Endothelial cell of hepatic sinusoid (primary cell): ENCODE results near the gene SV2B.

Source experiments
- in situ Hi-C: cut with HindIII; loops from 2 replicates; pipeline ENCODE4 v1.10.0; 2017; ENCODE audit warnings: low sequenced_read_pairs

The SV2B gene

DNA sequence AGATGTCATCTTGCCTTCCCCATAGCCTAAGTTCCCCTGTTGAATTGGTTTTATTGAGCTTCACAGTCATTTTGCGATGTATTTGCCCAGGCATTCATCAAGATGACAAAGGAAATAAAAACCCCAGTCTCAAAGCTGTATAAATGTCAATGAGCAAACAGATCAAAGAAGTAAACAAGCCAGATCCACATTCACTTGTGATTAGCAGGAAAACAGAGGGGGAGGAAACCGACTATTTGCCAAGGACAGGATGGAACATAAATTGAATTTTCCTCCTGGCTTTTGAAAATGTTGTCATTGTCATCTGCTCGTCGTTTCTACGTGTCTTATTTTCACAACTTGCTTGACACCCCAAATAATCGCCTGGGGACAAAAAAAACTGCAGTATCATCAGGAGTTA, 83.5 kb downstream of the SV2B start:
- in situ Hi-C loops: no loop called here

DNA sequence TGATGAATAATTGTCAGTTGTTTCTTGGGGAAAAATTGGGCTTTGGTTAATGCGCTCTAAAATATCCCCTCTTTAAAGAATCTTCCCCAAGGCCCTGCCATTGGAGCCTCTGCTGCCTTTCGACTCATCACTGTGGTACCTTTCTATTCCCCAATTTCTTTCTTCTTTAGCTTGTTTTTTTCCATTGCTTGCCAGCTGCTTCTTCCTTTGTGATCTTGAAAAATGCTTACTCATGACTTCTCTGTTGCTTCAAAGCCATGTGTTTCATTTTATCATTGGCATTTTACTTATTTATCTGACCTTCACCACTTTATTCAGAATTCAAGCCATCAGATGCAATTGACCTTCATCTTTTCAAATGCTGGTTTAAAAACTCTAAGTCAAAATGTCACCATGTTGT, 84.4 kb downstream of the SV2B start:
- in situ Hi-C loops: no loop called here

DNA sequence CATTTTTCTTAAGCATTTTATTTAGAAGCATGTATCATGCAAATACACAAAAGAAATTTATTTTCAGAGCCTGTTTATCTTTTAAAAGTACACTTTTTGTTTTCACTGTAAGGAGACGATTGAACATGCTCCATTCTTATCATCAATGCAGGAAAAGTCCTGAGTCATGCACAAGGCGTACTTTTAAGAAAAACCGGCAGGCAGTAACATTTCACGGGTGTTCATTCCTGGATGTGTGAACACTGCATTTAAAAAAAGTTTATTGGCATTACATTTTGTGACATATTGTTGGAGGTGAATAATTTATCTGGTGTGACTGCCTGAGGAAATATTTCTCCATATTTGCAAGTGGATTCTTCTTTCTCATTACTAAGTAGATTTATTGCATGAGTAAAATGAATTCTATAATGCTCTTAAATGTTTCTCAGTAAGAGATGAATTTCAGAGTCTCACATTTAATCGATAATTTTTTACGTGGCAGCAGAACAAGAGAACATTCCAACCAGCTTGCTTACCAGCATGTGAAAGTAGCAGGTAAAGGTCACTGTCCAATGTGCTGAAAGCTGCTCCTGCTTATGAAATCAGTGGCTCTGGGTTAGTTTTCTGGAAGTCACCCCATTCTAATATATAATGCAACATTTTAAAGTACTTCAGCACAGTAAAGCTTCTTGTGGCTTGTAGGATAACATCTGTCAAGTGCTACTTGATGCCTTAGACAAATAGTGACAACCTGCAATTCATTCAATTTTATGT, 87.0 kb downstream of the SV2B start:
- in situ Hi-C loops: no loop called here

DNA sequence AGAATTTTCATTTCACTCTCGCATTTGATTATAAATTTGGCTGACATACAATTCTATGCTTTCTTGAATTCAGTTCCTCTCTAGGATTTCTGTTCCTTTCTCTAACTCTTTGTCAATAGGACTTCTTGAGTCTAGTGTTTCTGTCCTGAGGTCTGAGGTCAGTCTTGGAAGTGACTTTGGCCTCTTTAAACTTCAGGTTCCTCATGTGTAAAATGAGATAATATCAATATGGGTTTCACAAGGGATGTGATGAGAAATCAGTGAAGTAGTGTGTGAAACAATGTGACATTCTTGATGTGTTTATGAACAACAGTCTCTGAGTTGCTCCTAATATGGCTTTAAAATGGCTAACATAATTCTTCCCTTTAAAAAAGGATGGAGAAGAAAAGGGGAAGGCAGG, 92.2 kb downstream of the SV2B start:
- in situ Hi-C loops: no loop called here

DNA sequence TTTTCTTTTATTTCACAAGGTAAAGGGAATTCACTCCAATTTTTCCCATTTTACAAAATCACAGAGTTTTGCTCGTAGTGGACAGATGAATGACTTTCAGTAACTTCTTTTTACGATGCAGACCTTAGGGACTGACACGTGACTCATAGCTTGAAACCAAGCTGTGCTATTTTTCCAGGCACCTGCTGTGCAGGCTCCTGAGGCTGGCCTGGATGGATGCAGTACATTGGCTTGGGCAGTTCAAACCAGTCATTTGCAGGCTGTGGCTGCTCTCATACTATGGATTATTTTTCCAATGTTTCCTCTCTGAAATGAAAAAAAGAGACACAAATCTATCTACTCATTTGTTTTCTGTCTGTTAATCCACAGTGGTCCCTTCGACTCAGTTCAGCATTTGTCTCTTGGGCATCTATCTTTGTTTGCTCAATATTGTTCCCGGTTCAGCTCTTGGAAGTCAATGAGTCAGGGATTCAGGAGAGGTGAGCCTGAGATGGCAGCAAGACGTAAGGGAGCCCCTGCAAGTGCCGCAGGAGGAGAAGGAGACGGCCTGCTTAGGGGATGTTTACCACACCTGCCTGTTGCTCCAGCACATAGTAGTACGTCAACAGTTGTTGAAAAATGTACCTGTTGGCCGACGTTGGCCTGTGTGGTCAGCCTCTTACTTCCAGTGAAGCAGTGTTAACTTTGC, 92.8 kb downstream of the SV2B start:
- in situ Hi-C loops: no loop called here

DNA sequence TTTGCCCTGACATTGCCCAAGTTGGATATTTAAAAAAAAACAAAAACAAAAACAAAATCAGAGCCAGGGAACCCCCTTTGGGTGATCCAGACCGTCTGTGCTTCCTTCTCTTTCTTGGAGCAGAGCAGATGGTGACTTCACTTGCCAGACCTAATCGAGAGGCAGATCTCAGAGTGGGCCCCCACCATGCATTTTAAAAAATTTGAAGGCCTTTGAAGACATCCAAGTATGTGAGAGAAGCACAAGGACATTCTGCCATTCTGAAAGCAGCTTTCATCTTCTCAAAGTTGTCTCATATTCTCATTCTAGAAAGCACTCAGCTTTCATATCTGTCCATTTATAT, 93.3 kb downstream of the SV2B start:
- in situ Hi-C loops: no loop called here

DNA sequence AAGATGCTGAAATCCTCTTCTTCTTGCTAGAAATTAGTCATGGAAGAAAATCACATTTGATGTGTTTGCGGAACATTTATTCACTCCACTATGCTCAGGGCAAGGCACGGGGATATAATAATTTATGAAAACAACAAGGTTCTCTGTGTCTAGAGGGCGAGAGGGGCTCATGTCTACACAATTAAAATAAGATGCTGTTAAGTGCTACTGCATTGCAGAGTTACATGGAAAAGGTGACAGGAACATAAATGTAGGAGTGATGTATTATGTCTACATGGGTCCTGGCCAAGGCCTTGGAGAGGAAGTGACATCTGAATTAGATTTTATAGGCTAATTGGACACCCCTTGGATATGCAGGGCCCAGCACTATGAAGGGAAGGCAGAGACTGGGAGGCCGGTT, 96.1 kb downstream of the SV2B start:
- in situ Hi-C loops: no loop called here

DNA sequence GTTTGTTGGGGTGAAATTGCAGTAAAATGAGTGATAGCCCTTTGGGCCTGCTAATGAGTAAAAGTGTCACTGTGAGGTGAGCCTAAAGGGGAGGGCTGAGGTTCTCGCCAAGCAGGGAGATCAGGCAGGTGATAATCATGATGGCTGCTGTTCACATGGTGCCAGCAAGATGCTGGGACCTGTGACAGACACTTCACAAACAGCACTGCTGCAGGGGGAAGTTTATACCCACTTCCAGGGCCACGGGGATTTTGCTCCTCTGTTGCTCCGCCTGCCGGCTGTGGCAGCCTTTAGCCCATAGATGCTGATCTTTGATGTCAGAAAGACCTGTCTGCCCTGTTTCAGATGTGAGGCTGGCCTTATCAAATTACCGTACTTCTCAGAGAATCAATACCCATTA, 96.7 kb downstream of the SV2B start:
- in situ Hi-C loops: no loop called here

DNA sequence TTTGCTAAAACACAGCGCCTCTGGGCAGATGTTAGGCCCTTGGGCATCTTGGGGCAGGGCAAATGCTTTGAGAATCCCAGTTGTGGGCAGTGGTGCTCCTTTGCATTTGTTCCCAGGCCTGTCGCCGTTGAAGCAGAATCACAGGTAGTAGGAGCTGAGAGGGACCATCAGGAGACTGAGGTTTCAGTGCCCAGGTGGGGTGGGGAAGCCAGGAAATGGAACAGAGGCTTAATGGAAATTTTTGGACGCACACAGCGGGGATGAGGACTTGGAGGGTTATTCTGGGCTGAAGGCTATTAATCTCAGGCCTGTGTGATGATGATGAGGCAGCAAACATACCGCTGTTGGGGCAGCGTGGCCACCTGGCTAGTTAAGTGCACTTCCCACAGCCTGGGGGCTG, 99.5 kb downstream of the SV2B start:
- in situ Hi-C loops: no loop called here

DNA sequence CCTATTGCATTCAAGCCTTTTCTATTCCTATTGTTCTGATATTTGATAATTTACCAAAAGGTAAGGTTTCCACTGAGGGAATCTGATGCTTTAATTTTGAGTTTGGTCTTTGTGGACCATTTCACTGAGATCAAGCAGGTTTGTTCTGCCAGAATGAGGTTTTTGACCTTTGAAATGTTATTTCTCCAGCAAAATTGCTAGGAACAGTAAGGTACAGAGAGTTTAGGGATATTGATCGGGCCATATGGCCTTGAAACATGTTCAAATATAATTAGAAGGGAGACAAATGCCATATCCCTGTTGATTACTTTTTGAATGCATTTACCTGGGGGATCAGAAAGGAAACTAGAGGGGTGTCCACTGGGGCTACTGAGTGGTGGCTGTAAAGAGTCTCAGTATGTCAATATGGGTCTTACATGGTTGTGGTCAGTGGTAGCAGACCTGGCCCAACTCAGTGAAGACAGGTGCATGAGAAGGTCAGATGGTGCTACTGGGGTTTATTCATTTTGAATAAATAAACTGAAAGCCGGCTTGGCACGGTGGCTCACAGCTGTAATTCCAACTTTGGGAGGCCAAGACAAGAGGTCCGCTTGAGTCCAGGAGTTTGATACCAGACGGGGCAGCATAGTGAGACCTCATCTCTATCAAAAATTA, 100.2 kb downstream of the SV2B start:
- in situ Hi-C loops: loop anchor here (5.0 kb wide), 1 partner anchor 37 kb away; no protein-coding TSS in a partner anchor

DNA sequence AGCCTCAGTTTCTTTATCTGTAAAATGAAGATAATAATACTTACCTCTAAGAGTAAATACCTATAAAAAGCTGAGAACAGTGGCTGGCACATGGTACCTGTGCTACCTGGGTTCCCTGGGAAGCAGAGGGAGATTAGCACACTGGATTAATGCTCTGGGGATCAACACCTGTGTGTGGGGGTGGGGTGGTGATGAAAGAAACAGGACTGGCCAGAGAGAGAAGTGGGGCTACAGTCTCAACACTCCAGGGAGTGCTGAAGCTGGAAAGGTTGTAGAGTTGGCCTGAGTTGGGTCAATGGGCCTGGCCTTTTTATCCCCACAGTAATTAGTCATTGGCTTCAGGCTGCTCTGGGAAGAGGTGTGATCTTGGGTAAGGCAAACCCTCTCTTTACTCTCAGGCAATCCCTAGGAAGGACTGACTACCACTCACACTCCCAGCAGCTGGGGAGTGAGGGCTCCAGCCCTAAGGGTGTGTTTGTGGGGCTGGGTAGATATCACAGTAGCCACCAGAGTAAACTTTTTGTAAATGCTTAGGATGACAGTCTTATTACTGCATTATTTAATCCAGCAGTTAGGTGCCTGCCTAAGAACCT, 102.5 kb downstream of the SV2B start:
- in situ Hi-C loops: loop anchor here (5.0 kb wide), 1 partner anchor 35 kb away; no protein-coding TSS in a partner anchor

DNA sequence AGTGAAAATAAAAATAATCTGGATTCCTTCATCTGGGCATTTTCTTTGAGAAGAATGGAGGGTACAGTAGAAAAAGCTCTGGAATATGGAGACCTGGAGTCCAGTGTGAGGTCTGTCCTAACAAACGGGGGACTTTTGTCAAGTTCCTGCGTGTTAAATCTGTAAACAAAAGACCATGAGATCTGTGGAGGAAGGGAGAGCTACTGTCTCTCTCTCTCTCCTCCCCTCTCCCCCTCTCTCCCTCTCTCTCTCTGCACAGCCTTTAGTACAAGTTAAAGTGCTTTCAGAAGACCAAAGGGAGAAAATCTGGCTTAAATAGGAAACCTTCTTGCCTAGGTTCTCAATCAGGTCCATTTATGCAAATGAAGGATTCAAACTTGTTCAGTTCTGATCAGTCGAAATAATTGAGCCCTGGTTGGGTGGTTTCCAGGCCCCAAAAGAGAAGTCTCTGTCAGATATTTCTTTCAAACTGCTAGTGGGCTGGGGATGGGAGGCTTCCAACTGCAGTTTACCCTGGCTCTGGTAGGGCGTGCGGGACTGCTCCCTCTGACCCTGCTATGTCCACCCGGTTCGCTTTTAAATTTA, 103.7 kb downstream of the SV2B start:
- in situ Hi-C loops: loop anchor here (5.0 kb wide), 1 partner anchor 34 kb away; no protein-coding TSS in a partner anchor

DNA sequence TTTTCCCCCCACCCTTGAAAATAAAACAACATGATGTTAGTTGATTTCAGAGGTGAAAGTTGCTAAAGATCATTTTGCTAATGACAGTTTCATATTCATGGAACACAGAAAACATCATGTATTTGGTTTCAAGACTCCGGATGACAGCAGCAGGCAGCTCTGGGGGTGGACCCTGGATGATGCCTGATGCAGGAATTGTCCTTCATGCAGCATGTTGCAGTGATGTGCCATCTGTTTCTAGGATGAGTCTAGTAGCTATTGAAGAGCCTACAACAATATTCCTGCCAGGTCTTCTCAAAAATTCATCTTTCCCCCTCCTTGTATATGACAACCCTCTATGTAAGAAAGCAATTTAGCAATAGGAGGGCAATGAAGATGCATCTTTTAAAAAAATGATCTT, 108.3 kb downstream of the SV2B start:
- in situ Hi-C loops: no loop called here

DNA sequence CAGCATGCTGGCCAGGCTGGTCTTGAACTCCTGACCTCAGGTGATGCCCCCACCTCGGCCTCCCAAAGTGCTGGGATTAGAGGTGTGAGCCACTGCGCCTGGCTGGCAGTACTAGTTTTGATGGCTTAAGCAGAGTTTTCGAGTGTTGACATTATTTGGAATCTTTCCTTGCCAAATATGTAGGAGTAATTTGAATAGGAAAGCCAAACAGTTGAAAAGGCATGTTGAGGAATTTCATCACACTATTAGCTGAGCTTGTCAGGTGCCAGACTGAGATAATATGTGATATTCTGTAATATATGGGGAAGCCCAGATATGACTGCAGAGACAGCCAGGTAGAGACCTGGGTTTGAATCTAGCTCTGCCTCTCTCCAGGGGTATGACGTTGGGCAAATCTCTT, 109.3 kb downstream of the SV2B start:
- in situ Hi-C loops: no loop called here

DNA sequence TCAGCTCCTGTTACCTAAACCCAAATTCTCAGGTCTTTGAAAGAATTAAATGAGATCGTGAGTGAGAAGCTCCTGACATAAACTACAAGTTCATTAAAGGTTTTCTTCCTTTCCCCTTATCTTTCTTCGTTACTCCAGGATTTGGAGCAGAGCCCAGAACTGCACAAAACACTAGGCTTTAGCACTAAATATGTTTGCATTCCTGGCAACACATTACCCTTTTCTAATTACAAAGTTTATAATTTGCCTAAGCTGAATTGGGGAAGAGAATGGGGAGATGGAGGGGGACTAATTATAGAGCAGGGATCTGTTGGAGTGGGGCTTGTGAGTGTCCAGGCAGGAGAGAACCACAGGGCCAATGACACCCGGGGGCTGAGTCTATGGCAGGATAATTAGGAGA, 109.7 kb downstream of the SV2B start:
- in situ Hi-C loops: no loop called here

DNA sequence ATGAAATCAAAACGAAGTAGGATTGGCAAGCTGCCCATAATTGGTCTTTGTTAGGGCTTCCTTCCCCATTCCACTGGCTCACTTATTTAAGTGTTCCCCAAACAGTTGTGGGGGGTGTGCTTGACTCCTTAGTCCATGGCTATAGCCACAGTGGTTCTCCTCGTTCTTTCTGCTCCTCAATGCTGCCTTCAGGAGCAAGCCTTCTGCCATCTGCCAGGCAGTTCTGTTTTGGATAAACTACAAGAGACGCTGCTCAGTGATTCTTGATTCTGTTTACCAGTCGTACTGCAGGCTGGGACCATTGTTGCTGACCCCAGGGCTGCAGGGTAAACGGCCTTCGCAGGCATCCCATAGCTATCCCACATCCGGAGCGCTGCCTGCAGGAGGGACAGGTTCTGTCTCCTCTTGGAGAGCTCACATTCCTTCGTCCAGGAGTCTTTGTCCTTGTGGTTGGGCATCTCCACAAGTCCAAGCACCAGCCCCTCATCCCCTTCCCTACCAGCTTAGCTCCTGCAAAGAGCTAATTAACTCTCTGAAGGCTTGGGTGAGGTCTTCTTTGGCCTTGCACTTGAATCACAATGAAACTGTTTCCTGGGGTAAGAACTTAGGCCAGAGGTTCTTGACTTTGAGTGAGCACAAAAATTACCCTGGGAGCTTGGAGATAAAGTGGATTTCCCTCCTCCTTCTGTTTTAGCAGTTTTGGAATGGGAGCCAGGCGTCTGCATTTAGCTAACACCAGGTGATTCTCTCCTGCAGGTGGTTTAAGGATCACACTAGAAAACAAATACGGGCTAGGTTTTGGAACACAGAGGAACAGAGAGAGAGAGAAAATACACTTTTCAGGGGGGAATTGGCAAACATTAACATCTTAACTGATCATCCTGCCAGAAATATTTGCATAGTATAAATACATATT, 114.9 kb downstream of the SV2B start:
- in situ Hi-C loops: no loop called here

DNA sequence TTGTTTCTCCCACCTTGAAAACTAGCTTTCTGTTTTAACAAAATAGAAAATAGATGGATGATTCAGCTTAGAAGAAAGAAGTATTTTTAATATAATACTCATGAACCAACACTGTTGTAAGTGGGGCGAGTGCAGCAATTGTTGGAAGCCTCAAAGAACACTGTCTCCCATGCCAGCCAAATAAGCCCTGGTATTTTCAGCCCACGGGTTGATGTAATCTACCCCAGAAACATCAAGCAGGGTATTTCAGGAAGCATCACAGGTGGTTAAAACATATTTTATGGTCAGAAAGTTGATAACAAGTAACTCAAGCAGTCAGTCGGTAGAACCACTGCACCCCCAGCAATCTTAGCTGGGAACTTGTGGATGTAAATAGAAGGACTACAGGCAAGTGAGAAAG, 115.9 kb downstream of the SV2B start:
- in situ Hi-C loops: no loop called here

DNA sequence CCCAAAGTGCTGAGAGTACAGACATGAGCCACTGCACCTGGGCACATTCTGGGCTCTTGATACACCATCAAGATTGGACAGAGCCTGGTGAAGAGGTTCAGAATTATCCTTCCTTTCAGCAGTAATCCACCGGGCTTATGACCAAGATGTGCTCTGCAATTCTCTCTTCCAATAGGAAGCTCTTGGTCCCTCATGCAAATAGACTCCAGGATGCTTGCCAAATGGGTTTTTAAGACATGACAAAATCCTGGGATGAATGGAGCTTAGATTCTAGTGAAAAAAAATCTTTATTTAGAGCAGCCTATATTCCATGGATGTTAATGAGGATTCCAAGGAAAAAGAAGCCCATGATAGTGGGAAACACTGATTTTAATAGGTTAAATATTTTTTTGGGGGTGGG, 119.1 kb downstream of the SV2B start:
- in situ Hi-C loops: no loop called here

DNA sequence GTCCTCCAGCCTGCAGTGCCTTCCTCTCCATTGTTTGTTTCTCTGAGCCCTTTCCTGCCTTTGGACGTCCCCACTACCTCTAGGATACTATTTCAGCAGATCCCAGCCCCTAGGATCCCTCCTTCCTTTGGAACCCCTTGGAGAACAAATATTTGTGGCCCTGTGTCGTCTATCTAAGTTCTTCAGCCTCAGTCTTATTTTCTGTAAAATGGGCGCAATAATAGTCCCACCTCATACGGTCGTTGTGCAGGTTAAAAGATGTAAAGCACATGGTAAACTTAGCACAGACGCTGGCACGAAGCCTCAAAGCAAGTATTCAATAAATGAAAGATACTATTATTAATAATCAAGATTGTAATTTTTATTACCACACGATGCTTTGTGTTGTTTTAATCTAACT, 122.0 kb downstream of the SV2B start:
- in situ Hi-C loops: no loop called here

DNA sequence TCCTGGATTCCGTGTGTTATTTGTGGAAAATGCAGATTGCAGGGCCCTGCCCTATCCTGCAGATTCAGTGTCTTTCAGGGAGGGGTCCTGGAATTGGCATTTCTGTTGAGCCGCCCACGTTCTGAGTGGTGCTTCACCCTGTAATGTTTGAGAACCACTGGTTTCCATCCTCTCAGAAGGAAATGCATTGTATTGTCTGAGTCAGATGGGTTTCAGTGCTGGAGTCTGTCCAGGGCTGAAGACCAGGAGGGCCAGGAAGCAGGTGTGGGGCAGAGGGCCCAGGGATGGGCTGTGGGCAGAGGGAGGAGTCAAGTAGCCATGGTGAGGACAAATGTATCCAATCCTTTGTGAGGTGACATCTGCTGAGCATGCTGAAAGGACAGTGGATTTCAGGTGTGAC, 123.8 kb downstream of the SV2B start:
- in situ Hi-C loops: no loop called here
